ENCODE measurements around the gene DOCK8.

GRCh38 chr9:376115-376514 lies 161.4 kb downstream of the DOCK8 start:
- TF ChIP-seq CTCF (IDR thresholded peaks at IDR 0.05): no peak
- no peak for TF ChIP-seq POLR2AphosphoS5 (IDR thresholded peaks at IDR 0.05)
